ENCODE results near the gene ERF. TPM values are rescaled to one million over a fixed set of nuclear protein-coding genes. Genes with fewer than 3 reads are reported as not detected.

Gene ERF
- total and polyA plus RNA-seq, 2 donors (not counting 1 experiment from before 2014, with no cell fraction given): 48.6 to 51.5 TPM

- Histone ChIP-seq H3K36me3 (replicated peaks in 1 of 2; ENCODE audit: control extremely low read depth in 1 of 2, control insufficient read depth in 1 of 2, extremely low read depth in 1 of 2, insufficient read depth in 2 of 2, low read length in 1 of 2) (peaks cover 2 to 15% of the 10 kb centered on the region in 2 experiments), H3K79me2 (ENCODE audit: control insufficient read depth, insufficient read depth, low read length) (peaks cover 30% of the 10 kb centered on the region), H3K4me3 (ENCODE audit: control extremely low read depth in 1 of 5, extremely low read depth in 1 of 5, insufficient read depth in 1 of 5, low read depth in 2 of 5, low read length in 4 of 5) (peak overlapping the region; percentile 14 to 99 (median 69)), H3K9me3 (ENCODE audit: control extremely low read depth in 1 of 3, control insufficient read depth in 2 of 3, insufficient read depth in 1 of 3, low read length in 2 of 3) (no peaks in the 10 kb centered on the region), H3K9ac (ENCODE audit: low read length) (peak overlapping the region; percentile 95), H3K27me3 (replicated peaks in 1 of 4; ENCODE audit: control extremely low read depth in 1 of 4, control insufficient read depth in 3 of 4, insufficient read depth in 4 of 4, low read length in 3 of 4) (peaks cover 0 to 4% (median 0%) of the 10 kb centered on the region in 4 experiments), H4K20me1 (ENCODE audit: control insufficient read depth, insufficient read depth, low read length, poor library complexity, severe bottlenecking) (peaks cover 26% of the 10 kb centered on the region), H3K4me2 (replicated peaks; ENCODE audit: low read depth, low read length, poor library complexity, severe bottlenecking) (peak overlapping the region; percentile 93), H3K4me1 (ENCODE audit: control insufficient read depth in 2 of 2, insufficient read depth in 2 of 2, low read length in 2 of 2) (peaks cover 23 to 41% of the 10 kb centered on the region in 2 donors), H2AFZ (ENCODE audit: insufficient read depth, low read depth, low read length, poor library complexity, severe bottlenecking) (no peak overlapping the region), H3K27ac (ENCODE audit: low read length in 2 of 2) (peak overlapping the region; percentile 5 to 72)
- no peak for ATAC-seq (ENCODE audit: low read depth)
- no peaks in the 10 kb centered on the region for H3K9me3 Mint-ChIP-seq (ENCODE audit: insufficient read depth)
- H3K4me3 Mint-ChIP-seq: peak overlapping the region; percentile 87
- 17% methylated on average over 15 of the region's 27 CpGs for WGBS (ENCODE audit: insufficient coverage)
- peak overlapping the region; percentile 89 for H3K27ac Mint-ChIP-seq
- peak; percentile 46 for DNase-seq
- intact Hi-C loops (cut with micrococcal nuclease): no loop called here
- POLR2A ChIA-PET: interaction anchor here (0.6 to 1.9 kb wide), 5 partner anchors 10 to 128 kb away, joined by 3 to 9 read pairs (median 4); partner anchors contain the start of gene GSK3A
- CTCF ChIA-PET: interaction anchor here (1.0 to 2.3 kb wide), 2 partner anchors 27 kb away, joined by 3 to 14 read pairs; no protein-coding TSS in a partner anchor
- peaks cover 26% of the 10 kb centered on the region for H3K4me1 Mint-ChIP-seq
- no peaks in the 10 kb centered on the region for H3K27me3 Mint-ChIP-seq
- TF ChIP-seq CTCF (IDR thresholded peaks at IDR 0.05) (no peak), EZH2 (IDR thresholded peaks at IDR 0.05; ENCODE audit: borderline replicate concordance, insufficient read depth, low read depth, low read length, poor library complexity, severe bottlenecking) (no peak)
Measured at GRCh38 chr19:42252365-42253244, 2.3 kb downstream of the ERF start.

Measured in B cell (primary cell).